Immature natural killer cell (primary cell): ENCODE results near the gene ARHGAP26. TPM values are rescaled to one million over a fixed set of nuclear protein-coding genes. Genes with fewer than 3 reads are reported as not detected.

Experiments used
- DNase-seq, 3 donors: peaks; one replicate each; pipeline ENCODE4 v3.0.0; 2022; ENCODE audit warnings: mixed read lengths in 1 of 3
- H3K27ac Mint-ChIP-seq, 6 donors: one replicate each; pipeline ENCODE4 v1.8.0; 2020; ENCODE audit warnings: mixed read lengths in 6 of 6, mild to moderate bottlenecking in 5 of 6, inconsistent platforms in 4 of 6, moderate library complexity in 3 of 6
- H3K27me3 Mint-ChIP-seq, 3 donors: one replicate each; pipeline ENCODE4 v1.8.0; 2020 to 2021; ENCODE audit warnings: low read depth in 3 of 3, mild to moderate bottlenecking in 3 of 3, mixed read lengths in 3 of 3, moderate library complexity in 3 of 3, inconsistent platforms in 1 of 3
- H3K36me3 Mint-ChIP-seq, 3 donors: one replicate each; pipeline ENCODE4 v1.8.0; 2020; ENCODE audit warnings: mixed read lengths in 3 of 3, inconsistent platforms in 2 of 3, mild to moderate bottlenecking in 2 of 3
- H3K4me1 Mint-ChIP-seq, 2 donors: one replicate each; pipeline ENCODE4 v1.8.0; 2020; ENCODE audit warnings: inconsistent platforms in 2 of 2, mild to moderate bottlenecking in 2 of 2, mixed read lengths in 2 of 2, moderate library complexity in 1 of 2
- H3K4me3 Mint-ChIP-seq, 5 donors: one replicate each; pipeline ENCODE4 v1.8.0; 2020; ENCODE audit warnings: mild to moderate bottlenecking in 5 of 5, mixed read lengths in 5 of 5, inconsistent platforms in 3 of 5, moderate library complexity in 3 of 5
- H3K9me3 Mint-ChIP-seq, 6 donors: one replicate each; pipeline ENCODE4 v1.8.0; 2020; ENCODE audit warnings: mild to moderate bottlenecking in 6 of 6, mixed read lengths in 6 of 6, inconsistent platforms in 4 of 6, moderate library complexity in 3 of 6
- polyA plus RNA-seq, 3 donors: library from polyadenylated mRNA; unstranded; fragments of 300-500 nt; fragmentation: Illumina TruSeq; gene quantifications; one replicate each; pipeline ENCODE4 v1.2.3, GENCODE V29; 2021

ARHGAP26 gene
- polyA plus RNA-seq, 3 donors from 2014 or later = 14.5 to 43.7 (median 17.6) TPM

GRCh38 chr5:143243103-143243502, 472.9 kb downstream of the ARHGAP26 start:
- no peaks in the 10 kb centered on the region for H3K4me1 Mint-ChIP-seq

GRCh38 chr5:143244000-143244736, 474.0 kb downstream of the ARHGAP26 start:
- Mint-ChIP-seq H3K27ac (peak overlapping the region in 1 of 6 donors; percentile 16), H3K4me1 (no peaks in the 10 kb centered on the region), H3K36me3 (peaks cover 0 to 16% (median 0%) of the 10 kb centered on the region in 3 donors)

More at GRCh38 chr5:143243103-143243502, 472.9 kb downstream of the ARHGAP26 start:
- Mint-ChIP-seq H3K9me3 (no peaks in the 10 kb centered on the region), H3K27ac (no peak overlapping the region), H3K36me3 (peaks cover 0 to 16% (median 0%) of the 10 kb centered on the region in 3 donors), H3K4me3 (no peak overlapping the region), H3K27me3 (peaks cover 0 to 5% (median 1%) of the 10 kb centered on the region in 3 donors)
- DNase-seq = no peak

GRCh38 chr5:143244990-143245389, 474.8 kb downstream of the ARHGAP26 start:
- no peaks in the 10 kb centered on the region for H3K27me3 Mint-ChIP-seq
- no peak for DNase-seq
- H3K4me3 Mint-ChIP-seq = no peak overlapping the region
- H3K4me1 Mint-ChIP-seq = no peaks in the 10 kb centered on the region
- no peaks in the 10 kb centered on the region for H3K9me3 Mint-ChIP-seq
- H3K27ac Mint-ChIP-seq = no peak overlapping the region
- H3K36me3 Mint-ChIP-seq = peaks cover 0 to 16% (median 0%) of the 10 kb centered on the region in 3 donors

More at GRCh38 chr5:143244000-143244736, 474.0 kb downstream of the ARHGAP26 start:
- Mint-ChIP-seq H3K9me3 (no peaks in the 10 kb centered on the region), H3K4me3 (no peak overlapping the region), H3K27me3 (peaks cover 0 to 3% (median 0%) of the 10 kb centered on the region in 3 donors)
- no peak for DNase-seq

GRCh38 chr5:143245929-143246561, 475.9 kb downstream of the ARHGAP26 start:
- DNase-seq = no peak
- Mint-ChIP-seq H3K4me3 (no peak overlapping the region), H3K9me3 (no peaks in the 10 kb centered on the region), H3K36me3 (peaks cover 0 to 16% (median 0%) of the 10 kb centered on the region in 3 donors), H3K4me1 (no peaks in the 10 kb centered on the region), H3K27me3 (no peaks in the 10 kb centered on the region), H3K27ac (no peak overlapping the region)

GRCh38 chr5:143247134-143247815, 477.1 kb downstream of the ARHGAP26 start:
- Mint-ChIP-seq H3K27me3 (no peaks in the 10 kb centered on the region), H3K27ac (no peak overlapping the region), H3K9me3 (no peaks in the 10 kb centered on the region), H3K4me3 (no peak overlapping the region), H3K36me3 (peaks cover 0 to 16% (median 0%) of the 10 kb centered on the region in 3 donors), H3K4me1 (no peaks in the 10 kb centered on the region)
- DNase-seq = no peak

GRCh38 chr5:143248391-143248790, 478.2 kb downstream of the ARHGAP26 start:
- no peak for DNase-seq
- H3K27ac Mint-ChIP-seq = no peak overlapping the region
- H3K9me3 Mint-ChIP-seq = no peaks in the 10 kb centered on the region

GRCh38 chr5:143248822-143249579, 478.8 kb downstream of the ARHGAP26 start:
- Mint-ChIP-seq H3K27ac (no peak overlapping the region), H3K36me3 (peaks cover 0 to 16% (median 0%) of the 10 kb centered on the region in 3 donors)
- no peak for DNase-seq

More at GRCh38 chr5:143248391-143248790, 478.2 kb downstream of the ARHGAP26 start:
- no peaks in the 10 kb centered on the region for H3K27me3 Mint-ChIP-seq
- no peaks in the 10 kb centered on the region for H3K4me1 Mint-ChIP-seq
- no peak overlapping the region for H3K4me3 Mint-ChIP-seq
- peaks cover 0 to 16% (median 0%) of the 10 kb centered on the region in 3 donors for H3K36me3 Mint-ChIP-seq

GRCh38 chr5:143249851-143250250, 479.7 kb downstream of the ARHGAP26 start:
- Mint-ChIP-seq H3K36me3 (peaks cover 0 to 16% (median 0%) of the 10 kb centered on the region in 3 donors), H3K4me3 (no peak overlapping the region), H3K9me3 (no peaks in the 10 kb centered on the region), H3K27ac (no peak overlapping the region), H3K4me1 (no peaks in the 10 kb centered on the region), H3K27me3 (no peaks in the 10 kb centered on the region)
- DNase-seq = no peak

More at GRCh38 chr5:143248822-143249579, 478.8 kb downstream of the ARHGAP26 start:
- Mint-ChIP-seq H3K9me3 (no peaks in the 10 kb centered on the region), H3K4me1 (no peaks in the 10 kb centered on the region), H3K4me3 (no peak overlapping the region), H3K27me3 (no peaks in the 10 kb centered on the region)

GRCh38 chr5:143251190-143251589, 481.0 kb downstream of the ARHGAP26 start:
- Mint-ChIP-seq H3K36me3 (peaks cover 0 to 7% (median 0%) of the 10 kb centered on the region in 3 donors), H3K4me3 (no peak overlapping the region), H3K4me1 (no peaks in the 10 kb centered on the region), H3K9me3 (no peaks in the 10 kb centered on the region), H3K27ac (no peak overlapping the region), H3K27me3 (no peaks in the 10 kb centered on the region)
- DNase-seq = no peak

GRCh38 chr5:143251946-143252345, 481.8 kb downstream of the ARHGAP26 start:
- Mint-ChIP-seq H3K27me3 (no peaks in the 10 kb centered on the region), H3K4me3 (no peak overlapping the region), H3K27ac (peak overlapping the region in 1 of 6 donors; percentile 47), H3K9me3 (no peaks in the 10 kb centered on the region), H3K4me1 (no peaks in the 10 kb centered on the region), H3K36me3 (peaks cover 0 to 6% (median 0%) of the 10 kb centered on the region in 3 donors)
- no peak for DNase-seq

GRCh38 chr5:143254819-143255218, 484.6 kb downstream of the ARHGAP26 start:
- Mint-ChIP-seq H3K27me3 (no peaks in the 10 kb centered on the region), H3K36me3 (no peaks in the 10 kb centered on the region), H3K4me3 (no peak overlapping the region), H3K4me1 (no peaks in the 10 kb centered on the region), H3K9me3 (no peaks in the 10 kb centered on the region), H3K27ac (no peak overlapping the region)
- no peak for DNase-seq

GRCh38 chr5:143258559-143259253, 488.5 kb downstream of the ARHGAP26 start:
- no peak overlapping the region for H3K4me3 Mint-ChIP-seq
- DNase-seq = no peak

GRCh38 chr5:143259254-143259605, 489.1 kb downstream of the ARHGAP26 start:
- no peaks in the 10 kb centered on the region for H3K27me3 Mint-ChIP-seq
- H3K27ac Mint-ChIP-seq = no peak overlapping the region
- H3K4me1 Mint-ChIP-seq = peaks cover 0 to 2% of the 10 kb centered on the region in 2 donors
- no peaks in the 10 kb centered on the region for H3K9me3 Mint-ChIP-seq
- DNase-seq = no peak
- H3K4me3 Mint-ChIP-seq = no peak overlapping the region
- H3K36me3 Mint-ChIP-seq = no peaks in the 10 kb centered on the region

More at GRCh38 chr5:143258559-143259253, 488.5 kb downstream of the ARHGAP26 start:
- no peaks in the 10 kb centered on the region for H3K27me3 Mint-ChIP-seq
- no peak overlapping the region for H3K27ac Mint-ChIP-seq
- no peaks in the 10 kb centered on the region for H3K9me3 Mint-ChIP-seq
- H3K4me1 Mint-ChIP-seq = peaks cover 0 to 2% of the 10 kb centered on the region in 2 donors
- H3K36me3 Mint-ChIP-seq = no peaks in the 10 kb centered on the region
